ENCODE data around the gene TMEM163.

TMEM163 gene

DNA sequence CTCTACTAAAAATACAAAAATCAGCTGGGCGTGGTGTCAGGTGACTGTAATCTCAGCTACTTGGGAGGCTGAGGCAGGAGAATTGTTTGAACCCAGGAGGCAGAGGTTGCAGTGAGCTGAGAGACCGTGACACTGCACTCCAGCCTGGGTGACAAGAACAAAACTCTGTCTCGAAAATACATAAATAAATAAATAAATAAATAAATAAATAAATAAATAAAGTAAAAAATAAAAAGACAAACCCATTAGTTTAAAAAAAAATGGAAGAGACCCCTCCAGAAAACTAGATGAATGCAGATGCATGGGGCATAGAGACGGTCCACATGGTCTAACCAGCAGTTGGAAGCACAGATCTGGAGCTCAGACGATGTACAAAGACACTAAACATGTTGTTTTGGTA is 18.1 kb downstream of the TMEM163 start (continued):
- TF ChIP-seq ZXDB (tag by site-specific recombination; IDR thresholded peaks at IDR 0.05) (0 out of 2 replicates have a peak, but pooled peaks have one; percentile 20), ZNF623 (tag by site-specific recombination; IDR thresholded peaks at IDR 0.05) (peak; percentile 47), ZNF354C (tag by site-specific recombination; IDR thresholded peaks at IDR 0.05; ENCODE audit: borderline replicate concordance, low read depth) (no peak)

DNA sequence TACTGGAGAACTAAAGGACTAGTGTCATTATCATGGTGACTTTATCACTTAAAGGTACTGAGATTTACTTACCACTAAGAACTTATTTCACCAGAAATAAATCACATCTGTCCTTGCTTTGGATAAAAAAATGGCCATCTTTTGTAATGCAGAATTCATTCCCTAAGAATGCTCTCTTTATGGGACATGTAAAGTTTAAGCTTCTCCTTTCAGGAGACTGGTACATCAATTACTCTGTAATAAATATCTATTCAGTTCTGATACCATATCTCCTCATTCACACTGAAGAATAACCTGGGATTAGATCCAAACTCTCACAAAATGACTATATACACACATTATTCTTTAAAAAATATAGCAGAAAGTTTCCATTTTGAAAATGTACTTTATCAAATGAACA is 24.4 kb downstream of the TMEM163 start:
- CTCF ChIA-PET = interaction anchor here (1.6 kb wide), 1 partner anchor 9 kb away, joined by 5 read pairs; no protein-coding TSS in a partner anchor
- H3K4me3 ChIP-seq (ENCODE audit: low read depth, low read length) = no peak overlapping the region

DNA sequence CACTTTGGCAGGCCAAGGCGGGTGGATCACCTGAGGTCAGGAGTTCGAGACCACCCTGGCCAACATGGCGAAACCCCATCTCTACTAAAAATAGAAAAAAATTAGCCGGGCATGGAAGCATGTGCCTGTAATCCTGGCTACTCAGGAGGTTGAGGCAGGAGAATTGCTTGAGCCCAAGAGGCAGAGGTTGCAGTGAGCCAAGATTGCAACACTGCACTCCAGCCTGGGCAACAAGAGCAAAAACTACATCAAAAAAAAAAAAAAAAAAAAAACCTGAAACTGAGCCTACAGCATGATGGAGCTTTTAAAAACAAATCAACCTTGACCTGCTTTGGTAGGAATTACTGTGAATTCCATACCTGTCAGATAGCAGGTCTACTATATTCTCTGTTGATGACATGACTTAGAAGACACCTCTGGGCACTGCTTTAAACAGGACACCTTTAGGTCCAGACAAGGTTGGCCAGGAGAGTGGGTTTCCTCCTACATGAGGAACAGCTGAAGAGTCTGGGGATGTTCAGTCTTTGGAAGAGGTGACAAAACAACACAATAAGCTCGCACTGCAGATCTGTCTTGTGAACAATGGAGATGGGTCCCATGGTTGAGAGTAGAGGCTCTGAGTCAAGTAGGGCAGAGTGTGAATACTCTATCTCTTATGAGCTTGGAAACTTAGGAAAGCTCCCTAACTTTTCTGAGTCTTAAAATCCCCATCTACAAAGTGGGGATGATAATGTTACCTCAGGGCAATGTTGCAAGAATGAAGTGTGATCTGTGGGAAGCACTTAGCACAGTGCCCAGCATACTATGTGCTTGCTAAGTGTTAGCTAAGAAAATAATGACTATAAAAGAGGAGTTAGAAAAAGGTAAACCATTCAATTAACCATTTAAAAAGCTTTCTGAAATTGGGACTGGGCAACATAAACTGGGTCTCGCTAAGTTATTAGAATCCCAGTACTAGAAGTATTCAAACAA is 25.2 kb downstream of the TMEM163 start:
- POLR2A ChIA-PET = interaction anchor here (0.7 kb wide), 1 partner anchor 28 kb away, joined by 3 read pairs; no protein-coding TSS in a partner anchor
- CTCF ChIA-PET = interaction anchor here (0.6 to 1.6 kb wide), 2 partner anchors 10 to 22 kb away, joined by 4 to 5 read pairs; no protein-coding TSS in a partner anchor
- H3K4me1 ChIP-seq (ENCODE audit: control insufficient read depth, insufficient read depth, low read length) = no peaks in the 10 kb centered on the region
- H3K27ac ChIP-seq (ENCODE audit: extremely low read depth, low read depth, low read length) = no peak overlapping the region
- no peaks in the 10 kb centered on the region for H3K36me3 ChIP-seq (ENCODE audit: control insufficient read depth in 2 of 2, insufficient read depth in 1 of 2, low read length in 2 of 2)
- H3K4me3 ChIP-seq (ENCODE audit: low read depth, low read length) = no peak overlapping the region
- H3K9me3 ChIP-seq (ENCODE audit: control insufficient read depth, insufficient read depth, low read depth, low read length) = no peaks in the 10 kb centered on the region
- no peak for TF ChIP-seq SALL2 (tag by site-specific recombination; IDR thresholded peaks at IDR 0.05; ENCODE audit: borderline replicate concordance)
- no peak for TF ChIP-seq ZNF211 (tag by site-specific recombination; IDR thresholded peaks at IDR 0.05; ENCODE audit: low read depth)
- no peak for TF ChIP-seq ZBTB20 (tag by site-specific recombination; IDR thresholded peaks at IDR 0.05)
- TF ChIP-seq IKZF3 (tag by site-specific recombination; IDR thresholded peaks at IDR 0.05) = no peak
- TF ChIP-seq, protein P1, sequence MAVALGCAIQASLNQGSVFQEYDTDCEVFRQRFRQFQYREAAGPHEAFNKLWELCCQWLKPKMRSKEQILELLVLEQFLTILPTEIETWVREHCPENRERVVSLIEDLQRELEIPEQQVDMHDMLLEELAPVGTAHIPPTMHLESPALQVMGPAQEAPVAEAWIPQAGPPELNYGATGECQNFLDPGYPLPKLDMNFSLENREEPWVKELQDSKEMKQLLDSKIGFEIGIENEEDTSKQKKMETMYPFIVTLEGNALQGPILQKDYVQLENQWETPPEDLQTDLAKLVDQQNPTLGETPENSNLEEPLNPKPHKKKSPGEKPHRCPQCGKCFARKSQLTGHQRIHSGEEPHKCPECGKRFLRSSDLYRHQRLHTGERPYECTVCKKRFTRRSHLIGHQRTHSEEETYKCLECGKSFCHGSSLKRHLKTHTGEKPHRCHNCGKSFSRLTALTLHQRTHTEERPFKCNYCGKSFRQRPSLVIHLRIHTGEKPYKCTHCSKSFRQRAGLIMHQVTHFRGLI (tag by site-specific recombination; IDR thresholded peaks at IDR 0.05) = no peak
- TF ChIP-seq, protein P2, sequence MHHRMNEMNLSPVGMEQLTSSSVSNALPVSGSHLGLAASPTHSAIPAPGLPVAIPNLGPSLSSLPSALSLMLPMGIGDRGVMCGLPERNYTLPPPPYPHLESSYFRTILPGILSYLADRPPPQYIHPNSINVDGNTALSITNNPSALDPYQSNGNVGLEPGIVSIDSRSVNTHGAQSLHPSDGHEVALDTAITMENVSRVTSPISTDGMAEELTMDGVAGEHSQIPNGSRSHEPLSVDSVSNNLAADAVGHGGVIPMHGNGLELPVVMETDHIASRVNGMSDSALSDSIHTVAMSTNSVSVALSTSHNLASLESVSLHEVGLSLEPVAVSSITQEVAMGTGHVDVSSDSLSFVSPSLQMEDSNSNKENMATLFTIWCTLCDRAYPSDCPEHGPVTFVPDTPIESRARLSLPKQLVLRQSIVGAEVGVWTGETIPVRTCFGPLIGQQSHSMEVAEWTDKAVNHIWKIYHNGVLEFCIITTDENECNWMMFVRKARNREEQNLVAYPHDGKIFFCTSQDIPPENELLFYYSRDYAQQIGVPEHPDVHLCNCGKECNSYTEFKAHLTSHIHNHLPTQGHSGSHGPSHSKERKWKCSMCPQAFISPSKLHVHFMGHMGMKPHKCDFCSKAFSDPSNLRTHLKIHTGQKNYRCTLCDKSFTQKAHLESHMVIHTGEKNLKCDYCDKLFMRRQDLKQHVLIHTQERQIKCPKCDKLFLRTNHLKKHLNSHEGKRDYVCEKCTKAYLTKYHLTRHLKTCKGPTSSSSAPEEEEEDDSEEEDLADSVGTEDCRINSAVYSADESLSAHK (tag by site-specific recombination; IDR thresholded peaks at IDR 0.05) = no peak
- TF ChIP-seq ZNF391 (tag by site-specific recombination; IDR thresholded peaks at IDR 0.05; ENCODE audit: borderline replicate concordance, low read depth) = no peak
- TF ChIP-seq, protein P3, sequence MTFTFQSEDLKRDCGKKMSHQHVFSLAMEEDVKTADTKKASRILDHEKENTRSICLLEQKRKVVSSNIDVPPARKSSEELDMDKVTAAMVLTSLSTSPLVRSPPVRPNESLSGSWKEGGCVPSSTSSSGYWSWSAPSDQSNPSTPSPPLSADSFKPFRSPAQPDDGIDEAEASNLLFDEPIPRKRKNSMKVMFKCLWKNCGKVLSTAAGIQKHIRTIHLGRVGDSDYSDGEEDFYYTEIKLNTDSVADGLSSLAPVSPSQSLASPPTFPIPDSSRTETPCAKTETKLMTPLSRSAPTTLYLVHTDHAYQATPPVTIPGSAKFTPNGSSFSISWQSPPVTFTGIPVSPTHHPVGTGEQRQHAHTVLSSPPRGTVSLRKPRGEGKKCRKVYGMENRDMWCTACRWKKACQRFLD (tag by site-specific recombination; IDR thresholded peaks at IDR 0.05) = no peak
- TF ChIP-seq WT1 (tag by site-specific recombination; IDR thresholded peaks at IDR 0.05) = no peak
- no peak for TF ChIP-seq ZNF157 (tag by site-specific recombination; IDR thresholded peaks at IDR 0.05)

More for the DNA sequence above, 24.4 kb downstream of the TMEM163 start:
- H3K27ac ChIP-seq (ENCODE audit: extremely low read depth, low read depth, low read length) = no peak overlapping the region
- POLR2A ChIA-PET = no interaction called here
- no peaks in the 10 kb centered on the region for H3K4me1 ChIP-seq (ENCODE audit: control insufficient read depth, insufficient read depth, low read length)
- TF ChIP-seq ZNF350 (tag by site-specific recombination; IDR thresholded peaks at IDR 0.05) = no peak
- no peak for TF ChIP-seq ZNF132 (tag by site-specific recombination; IDR thresholded peaks at IDR 0.05; ENCODE audit: borderline replicate concordance)
- TF ChIP-seq ZNF560 (tag by site-specific recombination; IDR thresholded peaks at IDR 0.05; ENCODE audit: borderline replicate concordance) = no peak
- no peak for TF ChIP-seq WT1 (tag by site-specific recombination; IDR thresholded peaks at IDR 0.05)
- TF ChIP-seq ZFP69B (tag by site-specific recombination; IDR thresholded peaks at IDR 0.05) = no peak
- no peak for TF ChIP-seq ZNF664 (tag by site-specific recombination; IDR thresholded peaks at IDR 0.05)
- no peak for TF ChIP-seq ZNF529 (tag by site-specific recombination; IDR thresholded peaks at IDR 0.05; ENCODE audit: insufficient replicate concordance)
- TF ChIP-seq, protein P4, sequence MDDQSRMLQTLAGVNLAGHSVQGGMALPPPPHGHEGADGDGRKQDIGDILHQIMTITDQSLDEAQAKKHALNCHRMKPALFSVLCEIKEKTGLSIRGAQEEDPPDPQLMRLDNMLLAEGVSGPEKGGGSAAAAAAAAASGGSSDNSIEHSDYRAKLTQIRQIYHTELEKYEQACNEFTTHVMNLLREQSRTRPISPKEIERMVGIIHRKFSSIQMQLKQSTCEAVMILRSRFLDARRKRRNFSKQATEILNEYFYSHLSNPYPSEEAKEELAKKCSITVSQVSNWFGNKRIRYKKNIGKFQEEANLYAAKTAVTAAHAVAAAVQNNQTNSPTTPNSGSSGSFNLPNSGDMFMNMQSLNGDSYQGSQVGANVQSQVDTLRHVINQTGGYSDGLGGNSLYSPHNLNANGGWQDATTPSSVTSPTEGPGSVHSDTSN (CRISPR knock-in tag; IDR thresholded peaks at IDR 0.05) = no peak
- TF ChIP-seq ZBTB48 (tag by site-specific recombination; IDR thresholded peaks at IDR 0.05) = no peak
- no peak for TF ChIP-seq KLF9 (tag by site-specific recombination; IDR thresholded peaks at IDR 0.05; ENCODE audit: low read depth)
- no peak for TF ChIP-seq ZNF600 (tag by site-specific recombination; IDR thresholded peaks at IDR 0.05)
- no peak for TF ChIP-seq ZNF324 (tag by site-specific recombination; IDR thresholded peaks at IDR 0.05)
- no peak for TF ChIP-seq KLF8 (tag by site-specific recombination; IDR thresholded peaks at IDR 0.05)
- no peak for TF ChIP-seq REPIN1 (tag by site-specific recombination; IDR thresholded peaks at IDR 0.05; ENCODE audit: low read depth)
- no peak for TF ChIP-seq ZNF561 (tag by site-specific recombination; IDR thresholded peaks at IDR 0.05; ENCODE audit: borderline replicate concordance)
- TF ChIP-seq, protein P5, sequence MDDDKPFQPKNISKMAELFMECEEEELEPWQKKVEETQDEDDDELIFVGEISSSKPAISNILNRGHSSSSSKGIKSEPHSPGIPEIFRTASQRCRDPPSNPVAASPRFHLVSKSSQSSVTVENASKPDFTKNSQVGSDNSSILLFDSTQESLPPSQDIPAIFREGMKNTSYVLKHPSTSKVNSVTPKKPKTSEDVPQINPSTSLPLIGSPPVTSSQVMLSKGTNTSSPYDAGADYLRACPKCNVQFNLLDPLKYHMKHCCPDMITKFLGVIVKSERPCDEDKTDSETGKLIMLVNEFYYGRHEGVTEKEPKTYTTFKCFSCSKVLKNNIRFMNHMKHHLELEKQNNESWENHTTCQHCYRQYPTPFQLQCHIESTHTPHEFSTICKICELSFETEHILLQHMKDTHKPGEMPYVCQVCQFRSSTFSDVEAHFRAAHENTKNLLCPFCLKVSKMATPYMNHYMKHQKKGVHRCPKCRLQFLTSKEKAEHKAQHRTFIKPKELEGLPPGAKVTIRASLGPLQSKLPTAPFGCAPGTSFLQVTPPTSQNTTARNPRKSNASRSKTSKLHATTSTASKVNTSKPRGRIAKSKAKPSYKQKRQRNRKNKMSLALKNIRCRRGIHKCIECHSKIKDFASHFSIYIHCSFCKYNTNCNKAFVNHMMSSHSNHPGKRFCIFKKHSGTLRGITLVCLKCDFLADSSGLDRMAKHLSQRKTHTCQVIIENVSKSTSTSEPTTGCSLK (tag by site-specific recombination; IDR thresholded peaks at IDR 0.05) = no peak
- no peak for TF ChIP-seq ZIC2 (tag by site-specific recombination; IDR thresholded peaks at IDR 0.05)
- no peaks in the 10 kb centered on the region for H3K9me3 ChIP-seq (ENCODE audit: control insufficient read depth, insufficient read depth, low read depth, low read length)
- no peaks in the 10 kb centered on the region for H3K36me3 ChIP-seq (ENCODE audit: control insufficient read depth in 2 of 2, insufficient read depth in 1 of 2, low read length in 2 of 2)
